Tibial nerve (tissue), 4 donors: Measurements from ENCODE around the gene SCP2. TPM values are rescaled to one million over a fixed set of nuclear protein-coding genes. Genes with fewer than 3 reads are reported as not detected.

Experiments used
- DNase-seq, 2 donors: peaks; one replicate each; pipeline ENCODE4 v3.0.0-alpha.2; 2019; ENCODE audit warnings: low spot score in 2 of 2
- H3K27ac ChIP-seq, 4 donors: fragments of 200-600 bp; sonication (generic) in 3 of 4; one replicate each; pipeline ENCODE4 v1.5.1; 2017 to 2019; ENCODE audit warnings: mild to moderate bottlenecking in 1 of 4
- H3K27me3 ChIP-seq, 2 donors: fragments of 200-600 bp; sonication (generic) in 1 of 2; one replicate each; pipeline versions ENCODE4 v1.5.1 to v1.6.0; 2017 to 2019
- H3K36me3 ChIP-seq, 3 donors: fragments of 200-600 bp; sonication (generic); one replicate each; pipeline ENCODE4 v1.5.1; 2018 to 2019
- H3K4me1 ChIP-seq, 4 donors: fragments of 200-600 bp; sonication (generic) in 3 of 4; one replicate each; pipeline ENCODE4 v1.5.1; 2017 to 2019
- H3K4me3 ChIP-seq, 4 donors: fragments of 200-600 bp; sonication (generic) in 3 of 4; one replicate each; pipeline ENCODE4 v1.5.1; 2017 to 2019; ENCODE audit warnings: mild to moderate bottlenecking in 1 of 4, moderate library complexity in 1 of 4
- H3K9me3 ChIP-seq, 4 donors: fragments of 200-600 bp; sonication (generic) in 3 of 4; one replicate each; pipeline ENCODE4 v1.5.1; 2017 to 2019
- EP300 ChIP-seq, 2 donors: sonication (generic); formaldehyde crosslinking; IDR thresholded peaks; one replicate each; pipeline ENCODE4 v1.6.1; 2017; ENCODE audit warnings: antibody characterized with exemption in 2 of 2, mild to moderate bottlenecking in 1 of 2
- POLR2A ChIP-seq, 2 donors: fragments of 450-650 bp; IDR thresholded peaks; one replicate each; pipeline ENCODE4 v1.6.1; 2017; ENCODE audit warnings: antibody characterized with exemption in 2 of 2, mild to moderate bottlenecking in 2 of 2, moderate library complexity in 2 of 2
- WGBS, 2 donors: methylation state at CpG; one replicate each; pipeline ENCODE4 v1.1.5; 2018; 5-methylcytosine and 5-hydroxymethylcytosine counted together
- total RNA-seq, 4 donors: library from RNA; depleted of rRNA; stranded (reverse); fragments of >200 nt; gene quantifications; one replicate each; pipeline ENCODE4 v1.1.0, GENCODE V29; 2016
- TF ChIP-seq, protein P1 (sequence below), 5 experiments: fragments of 200-600 bp in 3 of 5; fragments of 450-650 bp in 2 of 5; sonication (generic) in 3 of 5; IDR thresholded peaks; one replicate each; pipeline ENCODE4 v1.5.1; 2016 to 2019; ENCODE audit warnings: antibody characterized with exemption in 5 of 5, mild to moderate bottlenecking in 3 of 5, moderate library complexity in 2 of 5

The SCP2 gene
- total RNA-seq, 4 donors from 2014 or later, result 63.3 to 131 (median 104) TPM

DNA sequence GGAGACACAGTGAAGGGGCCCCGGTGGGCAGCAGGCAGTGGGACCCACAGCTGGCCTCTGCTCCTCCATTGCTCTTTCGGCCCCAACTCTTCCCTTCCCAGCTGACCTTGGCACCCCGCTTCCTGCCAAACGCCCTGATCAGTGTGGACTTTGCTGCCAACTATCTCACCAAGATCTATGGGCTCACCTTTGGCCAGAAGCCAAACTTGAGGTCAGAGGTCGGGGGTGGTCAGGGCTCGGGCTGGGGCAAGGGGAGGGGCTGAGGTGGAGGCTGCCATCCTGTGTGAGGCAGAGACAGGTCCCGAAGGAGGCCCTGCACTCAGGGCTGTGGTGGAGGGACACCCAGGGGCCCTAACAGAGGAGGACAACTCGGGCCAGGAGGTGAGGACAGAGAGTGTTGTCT lies 148.7 kb downstream of the SCP2 start:
- H3K36me3 ChIP-seq, result peaks cover 0 to 52% (median 0%) of the 10 kb centered on the region in 3 donors
- peaks cover 0 to 27% (median 0%) of the 10 kb centered on the region in 4 donors for H3K4me1 ChIP-seq
- no peak overlapping the region for H3K4me3 ChIP-seq
- peak in 1 of 2 donors; percentile 12 for DNase-seq
- no peaks in the 10 kb centered on the region for H3K9me3 ChIP-seq
- H3K27ac ChIP-seq, result peak overlapping the region in 2 of 4 donors; percentile 40 to 86
- H3K27me3 ChIP-seq, result no peaks in the 10 kb centered on the region
- TF ChIP-seq, protein P1, sequence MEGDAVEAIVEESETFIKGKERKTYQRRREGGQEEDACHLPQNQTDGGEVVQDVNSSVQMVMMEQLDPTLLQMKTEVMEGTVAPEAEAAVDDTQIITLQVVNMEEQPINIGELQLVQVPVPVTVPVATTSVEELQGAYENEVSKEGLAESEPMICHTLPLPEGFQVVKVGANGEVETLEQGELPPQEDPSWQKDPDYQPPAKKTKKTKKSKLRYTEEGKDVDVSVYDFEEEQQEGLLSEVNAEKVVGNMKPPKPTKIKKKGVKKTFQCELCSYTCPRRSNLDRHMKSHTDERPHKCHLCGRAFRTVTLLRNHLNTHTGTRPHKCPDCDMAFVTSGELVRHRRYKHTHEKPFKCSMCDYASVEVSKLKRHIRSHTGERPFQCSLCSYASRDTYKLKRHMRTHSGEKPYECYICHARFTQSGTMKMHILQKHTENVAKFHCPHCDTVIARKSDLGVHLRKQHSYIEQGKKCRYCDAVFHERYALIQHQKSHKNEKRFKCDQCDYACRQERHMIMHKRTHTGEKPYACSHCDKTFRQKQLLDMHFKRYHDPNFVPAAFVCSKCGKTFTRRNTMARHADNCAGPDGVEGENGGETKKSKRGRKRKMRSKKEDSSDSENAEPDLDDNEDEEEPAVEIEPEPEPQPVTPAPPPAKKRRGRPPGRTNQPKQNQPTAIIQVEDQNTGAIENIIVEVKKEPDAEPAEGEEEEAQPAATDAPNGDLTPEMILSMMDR (IDR thresholded peaks at IDR 0.05), result no peak
- no peak for TF ChIP-seq EP300 (IDR thresholded peaks at IDR 0.05)
- TF ChIP-seq POLR2A (IDR thresholded peaks at IDR 0.05), result no peak
- 60 to 65% methylated on average over 8 of the region's 8 CpGs for WGBS, 2 donors

- TF ChIP-seq EP300 (IDR thresholded peaks at IDR 0.05) (no peak), POLR2A (IDR thresholded peaks at IDR 0.05) (no peak)
- TF ChIP-seq, protein P1 (IDR thresholded peaks at IDR 0.05), result no peak
- no peaks in the 10 kb centered on the region for H3K9me3 ChIP-seq
- peak in 1 of 2 donors; percentile 4 for DNase-seq
- 93% methylated on average over 9 of the region's 9 CpGs for WGBS, 2 donors
- H3K36me3 ChIP-seq, result peaks cover 0 to 52% (median 0%) of the 10 kb centered on the region in 3 donors
- H3K27ac ChIP-seq, result peak overlapping the region in 2 of 4 donors; percentile 40 to 86
- peaks cover 0 to 27% (median 0%) of the 10 kb centered on the region in 4 donors for H3K4me1 ChIP-seq
- H3K27me3 ChIP-seq, result no peaks in the 10 kb centered on the region
- no peak overlapping the region for H3K4me3 ChIP-seq
These were observed 149.1 kb downstream of the SCP2 start for GRCh38 chr1:53076165-53076564.

GRCh38 chr1:53076721-53077598 lies 149.9 kb downstream of the SCP2 start:
- no peak for DNase-seq
- Histone ChIP-seq H3K4me3 (no peak overlapping the region), H3K9me3 (no peaks in the 10 kb centered on the region), H3K27me3 (no peaks in the 10 kb centered on the region), H3K27ac (peak overlapping the region in 1 of 4 donors; percentile 43), H3K36me3 (peaks cover 0 to 55% (median 0%) of the 10 kb centered on the region in 3 donors), H3K4me1 (peaks cover 0 to 28% (median 0%) of the 10 kb centered on the region in 4 donors)
- WGBS, 2 donors, result 87 to 89% methylated on average over 15 to 16 of the region's 19 CpGs
- TF ChIP-seq EP300 (IDR thresholded peaks at IDR 0.05) (no peak), POLR2A (IDR thresholded peaks at IDR 0.05) (no peak)
- TF ChIP-seq, protein P1 (IDR thresholded peaks at IDR 0.05), result no peak

- Histone ChIP-seq H3K9me3 (no peaks in the 10 kb centered on the region), H3K4me1 (peaks cover 0 to 34% (median 0%) of the 10 kb centered on the region in 4 donors), H3K36me3 (peaks cover 0 to 61% (median 0%) of the 10 kb centered on the region in 3 donors), H3K27ac (no peak overlapping the region), H3K27me3 (no peaks in the 10 kb centered on the region), H3K4me3 (no peak overlapping the region)
- 90 to 94% methylated on average over 13 of the region's 13 CpGs for WGBS, 2 donors
- no peak for DNase-seq
- TF ChIP-seq, protein P1 (IDR thresholded peaks at IDR 0.05), result no peak
- TF ChIP-seq POLR2A (IDR thresholded peaks at IDR 0.05) (no peak), EP300 (IDR thresholded peaks at IDR 0.05) (no peak)
These were observed 150.5 kb downstream of the SCP2 start for GRCh38 chr1:53077599-53077965.
